Uterus (tissue), 4 donors: Measurements from ENCODE around the gene C22orf15. TPM values are rescaled to one million over a fixed set of nuclear protein-coding genes. Genes with fewer than 3 reads are reported as not detected.

Source experiments
- DNase-seq, 2 donors: peaks; one replicate each; pipeline ENCODE4 v3.0.0-alpha.2; 2019 to 2020
- H3K27ac ChIP-seq, 2 donors: fragments of 200-600 bp; sonication (generic); 1 replicate in 1 of 2; 2 replicates in 1 of 2; pipeline ENCODE4 v1.5.1; 2016 to 2018
- H3K27me3 ChIP-seq, 2 donors: fragments of 200-600 bp; sonication (generic); one replicate each; pipeline ENCODE4 v1.5.1; 2018 to 2019; ENCODE audit warnings: control low read depth in 1 of 2
- H3K36me3 ChIP-seq, 2 donors: fragments of 200-600 bp; sonication (generic); one replicate each; pipeline ENCODE4 v1.5.1; 2019; ENCODE audit warnings: control low read depth in 1 of 2
- H3K4me1 ChIP-seq, 2 donors: fragments of 200-600 bp; sonication (generic); one replicate each; pipeline ENCODE4 v1.5.1; 2018 to 2019; ENCODE audit warnings: control low read depth in 1 of 2
- H3K4me3 ChIP-seq, 2 donors: fragments of 200-600 bp; sonication (generic); 1 replicate in 1 of 2; 2 replicates in 1 of 2; pipeline ENCODE4 v1.5.1; 2018 to 2019; ENCODE audit warnings: mild to moderate bottlenecking in 1 of 2
- H3K9me3 ChIP-seq, 2 donors: fragments of 200-600 bp; sonication (generic); one replicate each; pipeline ENCODE4 v1.5.1; 2019; ENCODE audit warnings: control low read depth in 1 of 2
- CTCF ChIP-seq, 4 experiments: fragments of 200-600 bp in 2 of 4; fragments of 450-650 bp in 2 of 4; sonication (generic) in 2 of 4; IDR thresholded peaks; one replicate each; pipeline ENCODE4 v1.5.1; 2016 to 2019; ENCODE audit warnings: antibody characterized with exemption in 4 of 4, mild to moderate bottlenecking in 2 of 4, moderate library complexity in 1 of 4
- POLR2A ChIP-seq, 2 donors: fragments of 450-650 bp; IDR thresholded peaks; one replicate each; pipeline ENCODE4 v1.6.1; 2016; ENCODE audit warnings: antibody characterized with exemption in 2 of 2, mild to moderate bottlenecking in 1 of 2, moderate library complexity in 1 of 2
- intact Hi-C: fragments of 100-400 bp; cut with DNase I; formaldehyde crosslinking; loops from one replicate; pipeline ENCODE4 v1.15.1; 2023; ENCODE audit warnings: low total_unique reads
- total RNA-seq, 4 donors: library from RNA; depleted of rRNA in 3 of 4; stranded (reverse); fragments of >200 nt in 3 of 4; gene quantifications; one replicate each; pipeline versions ENCODE4 v1.1.0 to v1.2.4, GENCODE V29; 2014 to 2023
- donor health status: DM: yes; HTN: yes; CAD: no.

C22orf15 gene
- total RNA-seq, 4 donors from 2014 or later, result 0.41 to 0.55 TPM; not detected in 2

- H3K9me3 ChIP-seq, result no peaks in the 10 kb centered on the region
- intact Hi-C loops, result no loop called here
- H3K27me3 ChIP-seq, result no peaks in the 10 kb centered on the region
- no peaks in the 10 kb centered on the region for H3K36me3 ChIP-seq
- TF ChIP-seq CTCF (IDR thresholded peaks at IDR 0.05) (no peak), POLR2A (IDR thresholded peaks at IDR 0.05) (no peak)
- DNase-seq, result no peak
- peaks cover 0 to 6% of the 10 kb centered on the region in 2 donors for H3K4me1 ChIP-seq
- H3K4me3 ChIP-seq, result no peak overlapping the region
- no peak overlapping the region for H3K27ac ChIP-seq
Measured at GRCh38 chr22:23782252-23782651, 19.5 kb downstream of the C22orf15 start.

- H3K27me3 ChIP-seq, result no peaks in the 10 kb centered on the region
- DNase-seq, result no peak
- no peaks in the 10 kb centered on the region for H3K36me3 ChIP-seq
- H3K4me1 ChIP-seq, result peaks cover 0 to 6% of the 10 kb centered on the region in 2 donors
- no peaks in the 10 kb centered on the region for H3K9me3 ChIP-seq
- intact Hi-C loops, result no loop called here
- H3K4me3 ChIP-seq, result no peak overlapping the region
- no peak overlapping the region for H3K27ac ChIP-seq
- TF ChIP-seq CTCF (IDR thresholded peaks at IDR 0.05) (no peak), POLR2A (IDR thresholded peaks at IDR 0.05) (no peak)
Measured at GRCh38 chr22:23782703-23783102, 19.9 kb downstream of the C22orf15 start.

GRCh38 chr22:23783265-23784150, 20.7 kb downstream of the C22orf15 start:
- TF ChIP-seq POLR2A (IDR thresholded peaks at IDR 0.05) (no peak), CTCF (IDR thresholded peaks at IDR 0.05) (no peak)
- Histone ChIP-seq H3K4me3 (no peak overlapping the region), H3K36me3 (no peaks in the 10 kb centered on the region), H3K27me3 (no peaks in the 10 kb centered on the region), H3K27ac (no peak overlapping the region), H3K4me1 (peaks cover 0 to 11% of the 10 kb centered on the region in 2 donors), H3K9me3 (no peaks in the 10 kb centered on the region)
- DNase-seq, result no peak
- intact Hi-C loops, result no loop called here

- intact Hi-C loops, result no loop called here
- H3K27me3 ChIP-seq, result no peaks in the 10 kb centered on the region
Measured at GRCh38 chr22:23784215-23784732, 21.5 kb downstream of the C22orf15 start.

More at GRCh38 chr22:23784215-23784732, 21.5 kb downstream of the C22orf15 start:
- H3K36me3 ChIP-seq, result no peaks in the 10 kb centered on the region
- no peaks in the 10 kb centered on the region for H3K9me3 ChIP-seq
- no peak overlapping the region for H3K27ac ChIP-seq
- TF ChIP-seq CTCF (IDR thresholded peaks at IDR 0.05), result no peak
- no peak for TF ChIP-seq POLR2A (IDR thresholded peaks at IDR 0.05)
- H3K4me3 ChIP-seq, result no peak overlapping the region
- DNase-seq, result no peak
- H3K4me1 ChIP-seq, result peaks cover 1 to 13% of the 10 kb centered on the region in 2 donors
